Spleen (tissue), 11 donors: ENCODE results near the gene INHBA. TPM values are rescaled to one million over a fixed set of nuclear protein-coding genes. Genes with fewer than 3 reads are reported as not detected.

Experiments used
- DNase-seq: peaks from one replicate; pipeline ENCODE4 v3.0.0-alpha.2; 2020
- H3K27ac ChIP-seq, 8 donors: fragments of 200-600 bp; sonication (generic) in 7 of 8; 1 replicate in 4 of 8; 2 replicates in 4 of 8; pipeline versions ENCODE4 v1.5.0 to v1.8.0; 2016 to 2021; ENCODE audit warnings: inconsistent platforms in 4 of 8, mild to moderate bottlenecking in 4 of 8, moderate library complexity in 1 of 8
- H3K27me3 ChIP-seq, 7 donors: fragments of 200-600 bp; sonication (generic) in 6 of 7; replicated peaks in 1 of 7; 1 replicate in 4 of 7; 2 replicates in 3 of 7; pipeline versions ENCODE4 v1.5.0 to v1.8.0; 2016 to 2021; ENCODE audit warnings: inconsistent platforms in 3 of 7, mild to moderate bottlenecking in 1 of 7
- H3K36me3 ChIP-seq, 6 donors: fragments of 200-600 bp; sonication (generic) in 5 of 6; 1 replicate in 4 of 6; 2 replicates in 2 of 6; pipeline versions ENCODE4 v1.5.0 to v1.8.0; 2016 to 2021; ENCODE audit warnings: inconsistent platforms in 2 of 6
- H3K4me1 ChIP-seq, 6 donors: fragments of 200-600 bp; sonication (generic) in 5 of 6; 1 replicate in 3 of 6; 2 replicates in 3 of 6; pipeline versions ENCODE4 v1.5.0 to v1.8.0; 2016 to 2021; ENCODE audit warnings: inconsistent platforms in 3 of 6
- H3K4me3 ChIP-seq, 8 donors: fragments of 200-600 bp; sonication (generic) in 7 of 8; 1 replicate in 4 of 8; 2 replicates in 4 of 8; pipeline versions ENCODE4 v1.5.0 to v1.8.0; 2016 to 2021; ENCODE audit warnings: inconsistent platforms in 4 of 8, mild to moderate bottlenecking in 4 of 8, moderate library complexity in 2 of 8
- H3K9me3 ChIP-seq, 8 donors: fragments of 200-600 bp; sonication (generic) in 7 of 8; 1 replicate in 4 of 8; 2 replicates in 4 of 8; pipeline versions ENCODE4 v1.5.0 to v1.8.0; 2016 to 2021; ENCODE audit warnings: inconsistent platforms in 4 of 8
- CTCF ChIP-seq, 11 experiments: fragments of 200-600 bp in 7 of 11; fragments of 450-650 bp in 4 of 11; sonication (generic) in 4 of 11; IDR thresholded peaks in 8 of 11; conservative IDR thresholded peaks in 3 of 11; 1 replicate in 7 of 11; 2 replicates in 4 of 11; pipeline versions ENCODE4 v1.4.0 to v1.8.0; 2016 to 2021; ENCODE audit warnings: antibody characterized with exemption in 11 of 11, inconsistent platforms in 4 of 11, mild to moderate bottlenecking in 1 of 11
- POLR2A ChIP-seq, 3 donors: fragments of 450-650 bp; IDR thresholded peaks; one replicate each; pipeline ENCODE4 v1.5.1; 2017; ENCODE audit warnings: antibody characterized with exemption in 3 of 3, mild to moderate bottlenecking in 1 of 3
- POLR2AphosphoS5 ChIP-seq, 3 donors: sonication (generic); formaldehyde crosslinking; IDR thresholded peaks; one replicate each; pipeline ENCODE4 v1.5.1; 2017; ENCODE audit warnings: antibody characterized with exemption in 3 of 3
- WGBS, 5 donors: extraction: QIAGEN DNeasy Blood & Tissue Kit in 3 of 5; methylation state at CpG; one replicate each; pipeline versions ENCODE4 v1.1.5 to v1.1.7; 2013 to 2018; 5-methylcytosine and 5-hydroxymethylcytosine counted together
- intact Hi-C: fragments of 100-400 bp; cut with DNase I; formaldehyde crosslinking; loops from one replicate; pipeline ENCODE4 v1.15.0; 2023; ENCODE audit warnings: low total_unique reads
- polyA plus RNA-seq, 3 donors: library from polyadenylated mRNA; stranded (reverse); fragments of 200-250 nt; gene quantifications; one replicate each; pipeline ENCODE4 v1.2.1, GENCODE V29; 2013
- total RNA-seq, 7 donors: library from RNA; depleted of rRNA in 3 of 7; stranded (reverse); fragments of >200 nt in 3 of 7; fragmentation: NEBNext Ultra II Directional in 4 of 7; extraction: Animal tissue kit (Norgen Biotek cat#: 25700) in 4 of 7; gene quantifications; one replicate each; pipeline versions ENCODE4 v1.1.0 to v1.2.1, GENCODE V29; 2016 to 2021
- donor health status: healthy with polysubstance abuse.
- donor health status: DM: no; HTN: no; CAD: no; lungs with moderate emphysema.
- donor health status: DM: no; HTN: no; CAD: no.
- donor health status: Bipolar disorder and iron deficiency.
- donor health status: healthy.
- donor health status: DM: no; HTN: no; CAD: no.
- donor health status: DM: yes; HTN: yes; CAD: no.

Gene INHBA
- total and polyA plus RNA-seq, 10 donors, result 0.15 to 3.9 (median 0.40) TPM

- intact Hi-C loops, result loop anchor here (10.0 kb wide), 1 partner anchor 679 kb away; no protein-coding TSS in a partner anchor
- Histone ChIP-seq H3K9me3 (no peaks in the 10 kb centered on the region), H3K36me3 (peaks cover 0 to 6% (median 0%) of the 10 kb centered on the region in 6 donors), H3K27ac (peak overlapping the region in 2 of 8 donors; percentile 36 to 61), H3K4me1 (peaks cover 0 to 51% (median 7%) of the 10 kb centered on the region in 6 donors), H3K4me3 (no peak overlapping the region), H3K27me3 (peaks cover 0 to 34% (median 0%) of the 10 kb centered on the region in 7 donors)
- DNase-seq, result no peak
- TF ChIP-seq POLR2AphosphoS5 (IDR thresholded peaks at IDR 0.05) (no peak), CTCF (IDR thresholded peaks at IDR 0.05 in 8 of 11, conservative IDR thresholded peaks at IDR 0.05 in 3 of 11) (peak in 1 of 11 experiments; percentile 12)
- 78 to 87% (median 83%) methylated on average over 10 of the region's 10 CpGs for WGBS, 5 donors
These were observed 9.5 kb downstream of the INHBA start for GRCh38 chr7:41693150-41693997.

GRCh38 chr7:41692251-41692650 is 10.6 kb downstream of the INHBA start:
- no peak overlapping the region for H3K4me3 ChIP-seq
- H3K9me3 ChIP-seq, result no peaks in the 10 kb centered on the region
- H3K4me1 ChIP-seq, result peaks cover 0 to 48% (median 7%) of the 10 kb centered on the region in 6 donors
- 49 to 68% (median 61%) methylated on average over 7 of the region's 7 CpGs for whole genome bisulfite sequencing, 5 donors
- peak overlapping the region in 2 of 8 donors; percentile 36 to 61 for H3K27ac ChIP-seq
- no peak for DNase-seq
- peaks cover 0 to 6% (median 0%) of the 10 kb centered on the region in 6 donors for H3K36me3 ChIP-seq
- intact Hi-C loops, result loop anchor here (10.0 kb wide), 1 partner anchor 677 kb away; no protein-coding TSS in a partner anchor
- TF ChIP-seq CTCF (IDR thresholded peaks at IDR 0.05 in 8 of 11, conservative IDR thresholded peaks at IDR 0.05 in 3 of 11), result no peak
- no peak for TF ChIP-seq POLR2A (IDR thresholded peaks at IDR 0.05)
- TF ChIP-seq POLR2AphosphoS5 (IDR thresholded peaks at IDR 0.05), result no peak
- peaks cover 0 to 28% (median 0%) of the 10 kb centered on the region in 7 donors for H3K27me3 ChIP-seq

- intact Hi-C loops, result loop anchor here (10.0 kb wide), 1 partner anchor 677 kb away; no protein-coding TSS in a partner anchor
- peaks cover 0 to 21% (median 0%) of the 10 kb centered on the region in 7 donors for H3K27me3 ChIP-seq
- no peaks in the 10 kb centered on the region for H3K9me3 ChIP-seq
- no peak overlapping the region for H3K4me3 ChIP-seq
- DNase-seq, result no peak
- 29 to 39% (median 35%) methylated on average over 3 of the region's 3 CpGs for WGBS, 5 donors
- H3K36me3 ChIP-seq, result peaks cover 0 to 6% (median 0%) of the 10 kb centered on the region in 6 donors
- peak overlapping the region in 3 of 8 donors; percentile 21 to 61 (median 36) for H3K27ac ChIP-seq
- no peak for TF ChIP-seq POLR2A (IDR thresholded peaks at IDR 0.05)
- TF ChIP-seq CTCF (IDR thresholded peaks at IDR 0.05 in 8 of 11, conservative IDR thresholded peaks at IDR 0.05 in 3 of 11), result no peak
- TF ChIP-seq POLR2AphosphoS5 (IDR thresholded peaks at IDR 0.05), result no peak
- peaks cover 0 to 44% (median 7%) of the 10 kb centered on the region in 6 donors for H3K4me1 ChIP-seq
These were observed 11.4 kb downstream of the INHBA start for GRCh38 chr7:41691286-41692190.
